ENCODE results near the gene GPR157. TPM values are rescaled to one million over a fixed set of nuclear protein-coding genes. Genes with fewer than 3 reads are reported as not detected.

GPR157 gene
- total and polyA plus RNA-seq, 2 of the 13 experiments (the other 11 are each of a cell fraction or from before 2014, with no cell fraction given): 10.1 to 19.2 TPM

DNA sequence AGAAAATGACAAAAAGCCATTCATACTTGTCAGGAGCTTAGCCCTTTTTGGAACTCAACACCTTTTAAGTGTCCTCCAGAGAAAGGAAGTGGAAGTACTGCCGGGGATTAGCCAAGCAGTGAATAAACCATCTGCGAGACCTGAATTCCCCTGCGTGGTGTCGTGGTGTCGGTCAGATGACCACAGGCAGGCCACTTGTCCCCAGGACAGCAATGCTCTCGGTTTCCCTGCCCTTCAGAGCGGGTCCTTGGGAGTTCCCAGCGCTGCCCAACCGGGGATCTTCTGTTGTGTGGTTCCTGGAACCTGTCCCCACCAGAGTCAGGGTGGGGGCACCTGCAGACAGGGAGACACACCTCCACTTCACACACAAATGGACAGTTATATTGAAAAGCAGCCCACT, 9.2 kb downstream of the GPR157 start:
- H4K20me1 ChIP-seq (ENCODE audit: insufficient read depth, low read length): no peaks in the 10 kb centered on the region
- peaks cover 41% of the 10 kb centered on the region for H3K4me1 ChIP-seq (ENCODE audit: insufficient read depth, low read length)
- H3K9ac ChIP-seq (ENCODE audit: insufficient read depth, low read depth, low read length): no peak overlapping the region
- ChIA-PET CTCF (ENCODE audit: low intra/inter-chr PET ratio, low total read pairs) (no interaction called here), POLR2A (interaction anchor here (1.3 kb wide), 1 partner anchor 10 kb away, joined by 3 read pairs; no protein-coding TSS in a partner anchor)
- TF ChIP-seq ZBTB21 (CRISPR knock-in tag; IDR thresholded peaks at IDR 0.05) (no peak), ZNF296 (CRISPR knock-in tag; conservative IDR thresholded peaks at IDR 0.05) (no peak), ZNF570 (CRISPR knock-in tag; IDR thresholded peaks at IDR 0.05; ENCODE audit: borderline replicate concordance) (no peak), ZNF574 (CRISPR knock-in tag; IDR thresholded peaks at IDR 0.05) (no peak), MXD1 (CRISPR knock-in tag; IDR thresholded peaks at IDR 0.05) (no peak), DBP (CRISPR knock-in tag; IDR thresholded peaks at IDR 0.05; ENCODE audit: not compliant biosample characterization) (no peak), ZNF335 (CRISPR knock-in tag; IDR thresholded peaks at IDR 0.05) (no peak), ZNF512 (CRISPR knock-in tag; IDR thresholded peaks at IDR 0.05) (no peak), KAT2B (IDR thresholded peaks at IDR 0.05; ENCODE audit: borderline replicate concordance, low read depth, low read length) (no peak), HOXA5 (CRISPR knock-in tag; IDR thresholded peaks at IDR 0.05) (no peak), ZNF652 (CRISPR knock-in tag; IDR thresholded peaks at IDR 0.05; ENCODE audit: borderline replicate concordance, low read depth) (no peak), TARDBP (CRISPR knock-in tag; IDR thresholded peaks at IDR 0.05) (no peak)
- no TSS peak for BruUV-seq (replicated peaks)
- intact Hi-C loops (cut with micrococcal nuclease; ENCODE audit: unreplicated experiment): no loop called here
- peaks cover 17% of the 10 kb centered on the region for H3K79me2 ChIP-seq (ENCODE audit: insufficient read depth, low read length)
- FAIRE-seq (no peak), DNase-seq (ENCODE audit: low spot score) (no peak), ATAC-seq (no peak)
- H3K9me3 ChIP-seq (ENCODE audit: low read length): no peaks in the 10 kb centered on the region
- no peak overlapping the region for H3K27ac ChIP-seq (ENCODE audit: extremely low read length, insufficient read depth, low read length)
- no peak overlapping the region for H3K4me3 ChIP-seq (replicated peaks in 1 of 3; ENCODE audit: insufficient read depth in 1 of 3, low read depth in 2 of 3, low read length in 3 of 3)
- peaks cover 5 to 22% of the 10 kb centered on the region in 2 experiments; a peak in 3 of 5 replicates for H3K36me3 ChIP-seq (replicated peaks in 1 of 2; ENCODE audit: control insufficient read depth in 1 of 2, insufficient read depth in 2 of 2, low read length in 2 of 2)
- in situ Hi-C loops (cut with HindIII; ENCODE audit: extremely low pct_ligation_motif_present, low pct_unique_long_range_greater_than_20kb): no loop called here
- 86% methylated on average over 4 of the region's 9 CpGs for WGBS (ENCODE audit: low lambda C conversion rate)
- no peak overlapping the region for H3K4me2 ChIP-seq (ENCODE audit: low read depth, low read length)
- H2AFZ ChIP-seq (ENCODE audit: low read length): no peak overlapping the region
- H3K27me3 ChIP-seq (ENCODE audit: control insufficient read depth in 1 of 2, insufficient read depth in 2 of 2, low read length in 2 of 2): no peaks in the 10 kb centered on the region

All from HepG2 (cell line).